B cell (primary cell): ENCODE data around the gene TMEM191B.
"Not testable (repeated sequence)": the region's sequence is repeated elsewhere in the genome, so short reads cannot be mapped to it uniquely, and the experiment has no call there.

Experiments
- EZH2 ChIP-seq: IDR thresholded peaks from 2 replicates; pipeline ENCODE4 v1.6.1; 2012; ENCODE audit warnings: borderline replicate concordance, low read depth, mild to moderate bottlenecking, moderate library complexity, low read length; ENCODE audit not compliant: insufficient read depth, poor library complexity, severe bottlenecking
- TF ChIP-seq, protein P1 (sequence below): fragments of 200-600 bp; IDR thresholded peaks from one replicate; pipeline ENCODE4 v1.8.0; 2022; ENCODE audit warnings: antibody characterized with exemption, mild to moderate bottlenecking

DNA sequence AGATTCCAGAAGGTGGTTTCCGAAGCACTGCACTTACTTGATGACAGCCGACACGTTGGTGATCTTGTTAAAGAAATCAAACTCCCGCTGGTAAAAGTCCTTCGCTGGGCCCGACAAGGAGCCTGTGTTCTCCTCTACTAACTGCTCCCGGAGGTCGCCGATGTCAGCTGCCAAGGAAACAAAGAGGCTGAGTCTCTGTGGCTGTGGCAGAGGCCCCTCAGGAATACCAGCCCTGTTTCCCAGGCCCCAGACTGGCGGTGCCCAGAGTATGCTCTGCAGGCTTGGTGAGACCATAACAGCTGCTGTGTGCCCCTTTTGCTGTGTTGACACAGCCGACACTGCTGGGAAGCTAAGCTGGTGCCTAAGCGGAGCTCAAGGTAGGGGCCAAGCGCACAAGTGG, 17.0 kb downstream of the TMEM191B start:
- TF ChIP-seq, protein P1, sequence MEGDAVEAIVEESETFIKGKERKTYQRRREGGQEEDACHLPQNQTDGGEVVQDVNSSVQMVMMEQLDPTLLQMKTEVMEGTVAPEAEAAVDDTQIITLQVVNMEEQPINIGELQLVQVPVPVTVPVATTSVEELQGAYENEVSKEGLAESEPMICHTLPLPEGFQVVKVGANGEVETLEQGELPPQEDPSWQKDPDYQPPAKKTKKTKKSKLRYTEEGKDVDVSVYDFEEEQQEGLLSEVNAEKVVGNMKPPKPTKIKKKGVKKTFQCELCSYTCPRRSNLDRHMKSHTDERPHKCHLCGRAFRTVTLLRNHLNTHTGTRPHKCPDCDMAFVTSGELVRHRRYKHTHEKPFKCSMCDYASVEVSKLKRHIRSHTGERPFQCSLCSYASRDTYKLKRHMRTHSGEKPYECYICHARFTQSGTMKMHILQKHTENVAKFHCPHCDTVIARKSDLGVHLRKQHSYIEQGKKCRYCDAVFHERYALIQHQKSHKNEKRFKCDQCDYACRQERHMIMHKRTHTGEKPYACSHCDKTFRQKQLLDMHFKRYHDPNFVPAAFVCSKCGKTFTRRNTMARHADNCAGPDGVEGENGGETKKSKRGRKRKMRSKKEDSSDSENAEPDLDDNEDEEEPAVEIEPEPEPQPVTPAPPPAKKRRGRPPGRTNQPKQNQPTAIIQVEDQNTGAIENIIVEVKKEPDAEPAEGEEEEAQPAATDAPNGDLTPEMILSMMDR, result not testable (repeated sequence)
- TF ChIP-seq EZH2, result not testable (repeated sequence)
